ENCODE data around the gene ZNF678.
A peak's percentile ranks its signal among the peaks of the same experiment; 100 is the strongest.

ZNF678 gene

GRCh38 chr1:227563324-227564201, at the start of gene ZNF678:
ZNF678 (plus strand) TSS chr1:227563556; CDS start chr1:227650992, 87,436 bp downstream.
- DNase-seq (ENCODE audit: low spot score), result peak; percentile 93

GRCh38 chr1:227518876-227519275, 44.5 kb upstream of the ZNF678 start:
- no peak for DNase-seq (ENCODE audit: low spot score)

- no peak for DNase-seq (ENCODE audit: low spot score)
These were observed 41.6 kb upstream of the ZNF678 start for GRCh38 chr1:227521782-227522181.

GRCh38 chr1:227526524-227526923, 36.8 kb upstream of the ZNF678 start:
- DNase-seq (ENCODE audit: low spot score), result no peak

GRCh38 chr1:227532019-227532619, 31.2 kb upstream of the ZNF678 start:
- DNase-seq (ENCODE audit: low spot score), result no peak

- DNase-seq (ENCODE audit: low spot score), result no peak
These were observed 22.9 kb upstream of the ZNF678 start for GRCh38 chr1:227540170-227541098.

- no peak for DNase-seq (ENCODE audit: low spot score)
These were observed 22.2 kb upstream of the ZNF678 start for GRCh38 chr1:227541129-227541528.

- DNase-seq (ENCODE audit: low spot score), result no peak
These were observed 21.6 kb upstream of the ZNF678 start for GRCh38 chr1:227541796-227542152.

- DNase-seq (ENCODE audit: low spot score), result peak; percentile 86
These were observed 20.9 kb upstream of the ZNF678 start for GRCh38 chr1:227542153-227543120.

GRCh38 chr1:227543283-227544066, 19.9 kb upstream of the ZNF678 start:
- no peak for DNase-seq (ENCODE audit: low spot score)

- DNase-seq (ENCODE audit: low spot score), result no peak
These were observed 19.0 kb upstream of the ZNF678 start for GRCh38 chr1:227544067-227545050.

GRCh38 chr1:227545361-227545760, 18.0 kb upstream of the ZNF678 start:
- DNase-seq (ENCODE audit: low spot score), result no peak

GRCh38 chr1:227546059-227546458, 17.3 kb upstream of the ZNF678 start:
- no peak for DNase-seq (ENCODE audit: low spot score)

GRCh38 chr1:227546598-227547309, 16.6 kb upstream of the ZNF678 start:
- DNase-seq (ENCODE audit: low spot score), result no peak

GRCh38 chr1:227547310-227548118, 15.8 kb upstream of the ZNF678 start:
- DNase-seq (ENCODE audit: low spot score), result no peak

- DNase-seq (ENCODE audit: low spot score), result no peak
These were observed 15.3 kb upstream of the ZNF678 start for GRCh38 chr1:227548119-227548397.

- no peak for DNase-seq (ENCODE audit: low spot score)
These were observed 14.9 kb upstream of the ZNF678 start for GRCh38 chr1:227548448-227548847.

- no peak for DNase-seq (ENCODE audit: low spot score)
These were observed 13.5 kb upstream of the ZNF678 start for GRCh38 chr1:227549892-227550291.
